Hematopoietic multipotent progenitor cell treated with erythropoietin and hydrocortisone succinate and interleukin-3 and kit ligand, for 4 days (in vitro differentiated cells): ENCODE results near the gene HS6ST1.
"Not testable (repeated sequence)": the region's sequence is repeated elsewhere in the genome, so short reads cannot be mapped to it uniquely, and the experiment has no call there.

Experiments
- DNase-seq: peaks from one replicate; pipeline ENCODE4 v3.0.0-alpha.2; 2015

The HS6ST1 gene

GRCh38 chr2:128320906-128321771 lies 2.5 kb upstream of the HS6ST1 start:
- DNase-seq = no peak

GRCh38 chr2:128320192-128320905 lies 1.7 kb upstream of the HS6ST1 start:
- peak; percentile 75 for DNase-seq

- DNase-seq = peak; percentile 46
Observed at GRCh38 chr2:128319631-128320191, 1.0 kb upstream of the HS6ST1 start.

GRCh38 chr2:128318245-128318644 lies 423 bp downstream of the HS6ST1 start:
- peak; percentile 50 for DNase-seq

- not testable (repeated sequence) for DNase-seq
Observed at GRCh38 chr2:128317899-128318225, 806 bp downstream of the HS6ST1 start.

- peak; percentile 54 for DNase-seq
Observed at GRCh38 chr2:128317181-128317898, 1.3 kb downstream of the HS6ST1 start.

- no peak for DNase-seq
Observed at GRCh38 chr2:128316777-128317180, 1.9 kb downstream of the HS6ST1 start.

GRCh38 chr2:128315829-128316776 lies 2.6 kb downstream of the HS6ST1 start:
- DNase-seq = peak; percentile 72

GRCh38 chr2:128315122-128315828 lies 3.4 kb downstream of the HS6ST1 start:
- no peak for DNase-seq

- DNase-seq = no peak
Observed at GRCh38 chr2:128314348-128315121, 4.1 kb downstream of the HS6ST1 start.

GRCh38 chr2:128313931-128314347 lies 4.7 kb downstream of the HS6ST1 start:
- DNase-seq = no peak

GRCh38 chr2:128313091-128313836 lies 5.4 kb downstream of the HS6ST1 start:
- peak; percentile 58 for DNase-seq

- DNase-seq = no peak
Observed at GRCh38 chr2:128312411-128312810, 6.3 kb downstream of the HS6ST1 start.

- DNase-seq = no peak
Observed at GRCh38 chr2:128311755-128312341, 6.8 kb downstream of the HS6ST1 start.

- no peak for DNase-seq
Observed at GRCh38 chr2:128311216-128311754, 7.4 kb downstream of the HS6ST1 start.

GRCh38 chr2:128310761-128311160 lies 7.9 kb downstream of the HS6ST1 start:
- DNase-seq = no peak

- no peak for DNase-seq
Observed at GRCh38 chr2:128310094-128310716, 8.5 kb downstream of the HS6ST1 start.

GRCh38 chr2:128309280-128310093 lies 9.2 kb downstream of the HS6ST1 start:
- DNase-seq = no peak
